ENCODE data around the gene KCNQ2. TPM values are rescaled to one million over a fixed set of nuclear protein-coding genes. Genes with fewer than 3 reads are reported as not detected.

The KCNQ2 gene
- total RNA-seq, 4 donors from 2014 or later, result 0.76 TPM; not detected in 3

- TF ChIP-seq POLR2AphosphoS5 (IDR thresholded peaks at IDR 0.05) (no peak), EP300 (IDR thresholded peaks at IDR 0.05) (no peak), CTCF (IDR thresholded peaks at IDR 0.05) (no peak), POLR2A (IDR thresholded peaks at IDR 0.05) (no peak)
- Histone ChIP-seq H3K4me1 (no peaks in the 10 kb centered on the region), H3K27me3 (peaks cover 42% of the 10 kb centered on the region), H3K9me3 (no peaks in the 10 kb centered on the region), H3K36me3 (no peaks in the 10 kb centered on the region), H3K4me3 (no peak overlapping the region), H3K27ac (no peak overlapping the region)
- 57% methylated on average over 14 of the region's 16 CpGs for WGBS
- no peak for DNase-seq (ENCODE audit: low spot score in 2 of 2)
Observed at GRCh38 chr20:63432577-63433325, 39.7 kb downstream of the KCNQ2 start.

GRCh38 chr20:63431944-63432343 lies 40.5 kb downstream of the KCNQ2 start:
- TF ChIP-seq EP300 (IDR thresholded peaks at IDR 0.05) (no peak), CTCF (IDR thresholded peaks at IDR 0.05) (no peak), POLR2A (IDR thresholded peaks at IDR 0.05) (no peak), POLR2AphosphoS5 (IDR thresholded peaks at IDR 0.05) (no peak)
- Histone ChIP-seq H3K4me1 (no peaks in the 10 kb centered on the region), H3K27me3 (peaks cover 38% of the 10 kb centered on the region), H3K9me3 (no peaks in the 10 kb centered on the region), H3K27ac (no peak overlapping the region), H3K36me3 (no peaks in the 10 kb centered on the region), H3K4me3 (no peak overlapping the region)
- DNase-seq (ENCODE audit: low spot score in 2 of 2), result no peak
- WGBS, result no CpG with 5 or more reads among the region's 1 CpG

GRCh38 chr20:63430891-63431290 lies 41.6 kb downstream of the KCNQ2 start:
- Histone ChIP-seq H3K27me3 (peaks cover 38% of the 10 kb centered on the region), H3K36me3 (no peaks in the 10 kb centered on the region), H3K4me3 (no peak overlapping the region), H3K9me3 (no peaks in the 10 kb centered on the region), H3K4me1 (no peaks in the 10 kb centered on the region), H3K27ac (no peak overlapping the region)
- WGBS, result 89% methylated on average over 12 of the region's 14 CpGs
- TF ChIP-seq CTCF (IDR thresholded peaks at IDR 0.05) (no peak), EP300 (IDR thresholded peaks at IDR 0.05) (no peak), POLR2AphosphoS5 (IDR thresholded peaks at IDR 0.05) (no peak), POLR2A (IDR thresholded peaks at IDR 0.05) (no peak)
- DNase-seq (ENCODE audit: low spot score in 2 of 2), result no peak

- H3K27me3 ChIP-seq, result peaks cover 38% of the 10 kb centered on the region
- no peak overlapping the region for H3K27ac ChIP-seq
- H3K4me3 ChIP-seq, result no peak overlapping the region
- DNase-seq (ENCODE audit: low spot score in 2 of 2), result no peak
- 77% methylated on average over 8 of the region's 15 CpGs for WGBS
- H3K9me3 ChIP-seq, result no peaks in the 10 kb centered on the region
- H3K4me1 ChIP-seq, result no peaks in the 10 kb centered on the region
- TF ChIP-seq POLR2AphosphoS5 (IDR thresholded peaks at IDR 0.05) (no peak), POLR2A (IDR thresholded peaks at IDR 0.05) (no peak), CTCF (IDR thresholded peaks at IDR 0.05) (no peak), EP300 (IDR thresholded peaks at IDR 0.05) (no peak)
- H3K36me3 ChIP-seq, result no peaks in the 10 kb centered on the region
Observed at GRCh38 chr20:63429992-63430391, 42.5 kb downstream of the KCNQ2 start.

DNA sequence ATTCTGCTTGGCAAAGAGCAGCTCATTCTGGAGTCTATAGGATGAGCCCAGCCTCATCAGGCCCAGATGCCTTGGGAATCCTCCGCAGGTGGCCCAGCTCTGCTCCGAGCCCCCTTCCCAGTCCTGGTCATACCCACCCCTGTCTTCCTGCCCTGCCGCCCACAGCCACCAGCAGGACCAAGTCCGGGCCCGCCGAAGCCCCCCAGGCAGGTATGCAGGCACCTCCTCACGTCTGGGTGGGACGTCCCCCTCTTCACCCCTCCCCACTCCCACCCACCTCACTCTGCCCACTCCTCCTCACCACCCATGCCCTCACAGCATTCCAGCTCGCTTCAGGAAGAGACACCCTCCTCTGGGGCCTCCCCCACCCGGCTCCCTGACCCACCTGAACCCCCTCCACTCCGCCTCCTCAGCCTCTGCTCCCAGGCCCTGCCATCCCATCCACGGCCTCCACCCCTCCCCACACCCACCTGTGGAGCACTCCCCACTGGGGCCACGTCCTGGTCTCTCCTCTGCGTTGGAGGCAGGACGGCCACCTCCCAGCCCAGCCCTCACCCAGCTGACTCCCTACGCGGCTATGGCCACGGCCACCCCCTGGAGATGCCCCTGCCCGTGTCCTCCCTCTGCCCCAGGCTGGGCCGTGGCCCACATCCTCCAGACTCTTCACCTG lies 43.4 kb downstream of the KCNQ2 start:
- Histone ChIP-seq H3K36me3 (no peaks in the 10 kb centered on the region), H3K4me3 (no peak overlapping the region), H3K4me1 (no peaks in the 10 kb centered on the region), H3K27me3 (peaks cover 44% of the 10 kb centered on the region), H3K9me3 (no peaks in the 10 kb centered on the region), H3K27ac (no peak overlapping the region)
- no peak for DNase-seq (ENCODE audit: low spot score in 2 of 2)
- 58% methylated on average over 20 of the region's 20 CpGs for WGBS
- TF ChIP-seq POLR2AphosphoS5 (IDR thresholded peaks at IDR 0.05) (no peak), CTCF (IDR thresholded peaks at IDR 0.05) (no peak), EP300 (IDR thresholded peaks at IDR 0.05) (no peak), POLR2A (IDR thresholded peaks at IDR 0.05) (no peak)
